Endothelial cell of umbilical vein (primary cell): ENCODE results near the gene B3GALT4. TPM values are rescaled to one million over a fixed set of nuclear protein-coding genes. Genes with fewer than 3 reads are reported as not detected.

Experiments used
- BruUV-seq: library from RNA; stranded (reverse); fragments of 400-500 nt; replicated peaks from 2 replicates; lab custom pipeline; 2021; lab: Mats Ljungman, UMichigan
- CTCF ChIA-PET: fragments of 300-600, 350-600 bp; sonication (Branson Sonifier 250); formaldehyde crosslinking; loops from one replicate; lab custom pipeline; 2021; ENCODE audit warnings: antibody characterized with exemption, inconsistent platforms; lab: Charles Lee
- POLR2A ChIA-PET: fragments of 300-600, 350-600 bp; sonication (Branson Sonifier 250); formaldehyde crosslinking; loops from one replicate; lab custom pipeline; 2021; ENCODE audit warnings: antibody characterized with exemption, inconsistent platforms; lab: Charles Lee
- DNase-seq: peaks from one replicate; pipeline ENCODE4 v3.0.0-alpha.2; 2011; ENCODE audit warnings: low read depth, low spot score
- FAIRE-seq: peaks from 2 replicates; lab custom pipeline; 2011; peaks lifted over from hg19 to GRCh38; lab: Jason Lieb, UNC
- H2AFZ ChIP-seq: 2 replicates; pipeline ENCODE4 v1.6.0; 2012; ENCODE audit warnings: low read depth, low read length, control low read depth, inconsistent platforms
- H3K27ac ChIP-seq: 2 replicates; pipeline ENCODE4 v1.5.1; 2011; ENCODE audit warnings: low read depth, mild to moderate bottlenecking, control low read depth, low read length, moderate library complexity; ENCODE audit not compliant: insufficient read depth
- H3K27me3 ChIP-seq, 2 experiments: 2 replicates each; pipeline versions ENCODE4 v1.6.0 to v1.6.1; 2011; ENCODE audit warnings: low read length in 2 of 2, mixed read lengths in 1 of 2; ENCODE audit not compliant: control insufficient read depth in 2 of 2, insufficient read depth in 2 of 2
- H3K36me3 ChIP-seq, 2 experiments: 2 replicates in 1 of 2; 3 replicates in 1 of 2; pipeline ENCODE4 v1.5.1; 2011; ENCODE audit warnings: low read length in 2 of 2, mild to moderate bottlenecking in 1 of 2, moderate library complexity in 1 of 2; ENCODE audit not compliant: control insufficient read depth in 2 of 2, insufficient read depth in 2 of 2; ENCODE audit errors: extremely low read depth in 1 of 2
- H3K4me1 ChIP-seq: 3 replicates; pipeline ENCODE4 v1.5.1; 2011; ENCODE audit warnings: mild to moderate bottlenecking, low read length; ENCODE audit not compliant: control insufficient read depth, insufficient read depth; ENCODE audit errors: extremely low read depth
- H3K4me2 ChIP-seq: 2 replicates; pipeline ENCODE4 v1.6.1; 2011; ENCODE audit warnings: low read length, control low read depth, mixed read lengths; ENCODE audit not compliant: insufficient read depth
- H3K4me3 ChIP-seq, 3 experiments: fragments of 200-600 bp in 1 of 3; sonication (generic), shearing (Covaris generic) in 1 of 3; replicated peaks in 1 of 3; 2 replicates each; pipeline ENCODE4 v1.5.1; 2011 to 2016; ENCODE audit warnings: control low read depth in 3 of 3, low read length in 3 of 3, mild to moderate bottlenecking in 2 of 3, inconsistent platforms in 1 of 3, low read depth in 1 of 3, moderate library complexity in 1 of 3; ENCODE audit not compliant: insufficient read depth in 1 of 3
- H3K79me2 ChIP-seq: 2 replicates; pipeline ENCODE4 v1.6.0; 2012; ENCODE audit warnings: low read length, inconsistent platforms; ENCODE audit not compliant: control insufficient read depth, insufficient read depth
- H3K9ac ChIP-seq: replicated peaks from 2 replicates; pipeline ENCODE3; 2011; ENCODE audit warnings: low read length, control low read depth; ENCODE audit not compliant: insufficient read depth; ENCODE audit errors: extremely low read depth
- H3K9me1 ChIP-seq: replicated peaks from 3 replicates; pipeline ENCODE4 v1.6.0; 2011; ENCODE audit warnings: mild to moderate bottlenecking, low read length; ENCODE audit not compliant: control insufficient read depth, insufficient read depth; ENCODE audit errors: extremely low read depth
- H3K9me3 ChIP-seq: replicated peaks from 2 replicates; pipeline ENCODE4 v1.5.1; 2012; ENCODE audit warnings: low read length, inconsistent platforms; ENCODE audit not compliant: control insufficient read depth, insufficient read depth
- H4K20me1 ChIP-seq: replicated peaks from 2 replicates; pipeline ENCODE3; 2011; ENCODE audit warnings: mild to moderate bottlenecking, low read length; ENCODE audit not compliant: control insufficient read depth, insufficient read depth; ENCODE audit errors: extremely low read depth
- JUN ChIP-seq: IDR thresholded peaks from 2 replicates; pipeline ENCODE4 v1.6.1; 2011; ENCODE audit warnings: borderline replicate concordance, low read depth; ENCODE audit not compliant: insufficient read length, insufficient read depth
- MYC ChIP-seq: IDR thresholded peaks from one replicate; pipeline ENCODE4 v1.6.1; 2011; ENCODE audit warnings: mild to moderate bottlenecking, low read depth, low read length
- POLR2A ChIP-seq: IDR thresholded peaks from 2 replicates; pipeline ENCODE4 v1.6.1; 2012; ENCODE audit warnings: low read depth, mild to moderate bottlenecking, control low read depth, low read length
- dilution Hi-C: fragments of 300-500 bp; cut with MboI; formaldehyde crosslinking; loops from one replicate; pipeline ENCODE4 v1.15.0; 2019; ENCODE audit warnings: low sequenced_read_pairs; ENCODE audit not compliant: extremely low pct_ligation_motif_present
- intact Hi-C: fragments of 100-400 bp; cut with micrococcal nuclease; formaldehyde crosslinking; loops from one replicate; pipeline ENCODE4 v1.10.0; 2022
- polyA plus RNA-seq, 4 experiments: library from polyadenylated mRNA; depleted of rRNA in 3 of 4; stranded (reverse) in 3 of 4; unstranded in 1 of 4; fragments of >200 nt; gene quantifications; 2 replicates each; pipeline versions ENCODE4 v1.2.1 to v1.2.3, GENCODE V29; 2011 to 2012; ENCODE audit warnings: missing spikeins in 1 of 4
- total RNA-seq: library from RNA; stranded (reverse); gene quantifications from 2 replicates; pipeline ENCODE4 v1.2.3, GENCODE V29; 2021
- TF ChIP-seq, protein P1 (sequence below), 2 donors: IDR thresholded peaks; 1 replicate in 1 of 2; 2 replicates in 1 of 2; pipeline ENCODE4 v1.5.1; 2011; ENCODE audit warnings: low read length in 2 of 2, mild to moderate bottlenecking in 2 of 2, moderate library complexity in 2 of 2, control low read depth in 1 of 2, inconsistent platforms in 1 of 2, low read depth in 1 of 2; ENCODE audit not compliant: insufficient read depth in 1 of 2; ENCODE audit errors: extremely low read depth in 1 of 2

The B3GALT4 gene
- total and polyA plus RNA-seq, 2 donors (not counting 3 experiments of a cell fraction or from before 2014, with no cell fraction given), result 4.5 to 5.6 TPM

GRCh38 chr6:33292996-33293682 lies 16.2 kb downstream of the B3GALT4 start:
- ChIA-PET CTCF (no interaction called here), POLR2A (no interaction called here)
- FAIRE-seq (no peak), DNase-seq (no peak)
- peaks cover 7 to 33% of the 10 kb centered on the region in 2 experiments for H3K36me3 ChIP-seq
- H3K4me1 ChIP-seq, result peaks cover 17% of the 10 kb centered on the region
- no peak overlapping the region for H3K9ac ChIP-seq
- H3K4me2 ChIP-seq, result no peak overlapping the region
- dilution Hi-C loops (no loop called here), intact Hi-C loops (no loop called here)
- no peak overlapping the region for H3K4me3 ChIP-seq
- H3K27ac ChIP-seq, result no peak overlapping the region
- no peaks in the 10 kb centered on the region for H3K9me1 ChIP-seq
- H2AFZ ChIP-seq, result no peak overlapping the region
- H3K27me3 ChIP-seq, result no peaks in the 10 kb centered on the region
- no peaks in the 10 kb centered on the region for H4K20me1 ChIP-seq
- no peak for TF ChIP-seq MYC
- TF ChIP-seq, protein P1, sequence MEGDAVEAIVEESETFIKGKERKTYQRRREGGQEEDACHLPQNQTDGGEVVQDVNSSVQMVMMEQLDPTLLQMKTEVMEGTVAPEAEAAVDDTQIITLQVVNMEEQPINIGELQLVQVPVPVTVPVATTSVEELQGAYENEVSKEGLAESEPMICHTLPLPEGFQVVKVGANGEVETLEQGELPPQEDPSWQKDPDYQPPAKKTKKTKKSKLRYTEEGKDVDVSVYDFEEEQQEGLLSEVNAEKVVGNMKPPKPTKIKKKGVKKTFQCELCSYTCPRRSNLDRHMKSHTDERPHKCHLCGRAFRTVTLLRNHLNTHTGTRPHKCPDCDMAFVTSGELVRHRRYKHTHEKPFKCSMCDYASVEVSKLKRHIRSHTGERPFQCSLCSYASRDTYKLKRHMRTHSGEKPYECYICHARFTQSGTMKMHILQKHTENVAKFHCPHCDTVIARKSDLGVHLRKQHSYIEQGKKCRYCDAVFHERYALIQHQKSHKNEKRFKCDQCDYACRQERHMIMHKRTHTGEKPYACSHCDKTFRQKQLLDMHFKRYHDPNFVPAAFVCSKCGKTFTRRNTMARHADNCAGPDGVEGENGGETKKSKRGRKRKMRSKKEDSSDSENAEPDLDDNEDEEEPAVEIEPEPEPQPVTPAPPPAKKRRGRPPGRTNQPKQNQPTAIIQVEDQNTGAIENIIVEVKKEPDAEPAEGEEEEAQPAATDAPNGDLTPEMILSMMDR (IDR thresholded peaks at IDR 0.05; ENCODE audit: extremely low read depth in 1 of 2, insufficient read depth in 1 of 2, low read depth in 1 of 2, low read length in 2 of 2), result no peak
- TF ChIP-seq JUN, result no peak
- no peak for TF ChIP-seq POLR2A
- H3K79me2 ChIP-seq, result peaks cover 25% of the 10 kb centered on the region
- no peaks in the 10 kb centered on the region for H3K9me3 ChIP-seq
- no TSS peak for BruUV-seq
